Measurements from ENCODE around the gene TP53INP2.

TP53INP2 gene

DNA sequence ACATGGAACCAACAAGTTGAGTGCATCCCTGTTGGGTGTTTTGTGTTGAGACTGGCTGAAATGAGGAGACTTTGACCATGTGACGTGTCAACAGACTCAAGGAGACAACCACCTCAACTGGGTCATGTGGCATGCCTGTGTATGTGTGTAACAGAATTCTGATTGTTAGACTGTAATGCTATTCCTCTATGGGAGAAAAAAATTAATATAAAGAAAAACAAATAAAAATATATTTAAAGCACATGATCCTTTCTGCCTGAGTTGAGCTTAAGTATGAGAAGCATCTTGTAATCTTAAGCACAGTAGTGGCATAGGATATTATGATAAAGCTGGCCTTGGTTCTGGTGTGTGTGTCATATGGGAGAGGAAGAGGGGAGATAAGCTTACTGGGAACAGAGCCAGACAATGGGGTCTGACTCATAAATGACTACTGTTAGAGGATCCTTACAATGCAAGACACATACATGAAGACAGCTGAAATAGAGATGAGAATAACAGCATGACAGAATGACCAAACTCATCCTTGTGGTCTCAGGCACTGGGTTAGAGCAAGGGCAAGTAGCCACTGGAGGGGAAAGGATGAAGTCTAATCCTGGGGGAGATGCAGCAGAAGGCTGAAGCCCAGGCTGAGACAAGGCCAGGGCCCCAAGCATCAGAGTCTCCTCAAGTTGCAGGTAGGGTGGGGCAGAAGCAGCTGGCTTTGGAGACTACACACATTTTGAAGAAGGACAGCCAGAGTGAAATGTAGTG is 9.2 kb downstream of the TP53INP2 start:
- peaks cover 5% of the 10 kb centered on the region; the same call in 1 of the 2 replicates for H3K4me1 ChIP-seq (ENCODE audit: control insufficient read depth, insufficient read depth, low read length)
- no peak overlapping the region for H3K4me3 ChIP-seq (ENCODE audit: low read depth, low read length)
- H3K36me3 ChIP-seq (ENCODE audit: control insufficient read depth in 2 of 2, insufficient read depth in 1 of 2, low read length in 2 of 2) = peaks cover 0 to 55% of the 10 kb centered on the region in 2 experiments
- POLR2A ChIA-PET = interaction anchor here (0.7 to 1.6 kb wide), 3 partner anchors 18 to 350 kb away, joined by 3 to 5 read pairs (median 3); partner anchors contain the start of genes ITCH and PIGU
- H3K9me3 ChIP-seq (ENCODE audit: control insufficient read depth, insufficient read depth, low read depth, low read length) = no peaks in the 10 kb centered on the region
- CTCF ChIA-PET = interaction anchor here (0.7 to 1.4 kb wide), 5 partner anchors 10 to 1442 kb away, joined by 3 to 6 read pairs (median 3); no protein-coding TSS in a partner anchor
- no peak overlapping the region for H3K27ac ChIP-seq (ENCODE audit: extremely low read depth, low read depth, low read length)
- TF ChIP-seq, protein P1, sequence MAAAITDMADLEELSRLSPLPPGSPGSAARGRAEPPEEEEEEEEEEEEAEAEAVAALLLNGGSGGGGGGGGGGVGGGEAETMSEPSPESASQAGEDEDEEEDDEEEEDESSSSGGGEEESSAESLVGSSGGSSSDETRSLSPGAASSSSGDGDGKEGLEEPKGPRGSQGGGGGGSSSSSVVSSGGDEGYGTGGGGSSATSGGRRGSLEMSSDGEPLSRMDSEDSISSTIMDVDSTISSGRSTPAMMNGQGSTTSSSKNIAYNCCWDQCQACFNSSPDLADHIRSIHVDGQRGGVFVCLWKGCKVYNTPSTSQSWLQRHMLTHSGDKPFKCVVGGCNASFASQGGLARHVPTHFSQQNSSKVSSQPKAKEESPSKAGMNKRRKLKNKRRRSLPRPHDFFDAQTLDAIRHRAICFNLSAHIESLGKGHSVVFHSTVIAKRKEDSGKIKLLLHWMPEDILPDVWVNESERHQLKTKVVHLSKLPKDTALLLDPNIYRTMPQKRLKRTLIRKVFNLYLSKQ (tag by site-specific recombination; IDR thresholded peaks at IDR 0.05; ENCODE audit: borderline replicate concordance) = no peak
- TF ChIP-seq ZNF423 (tag by site-specific recombination; IDR thresholded peaks at IDR 0.05) (no peak), ZNF707 (tag by site-specific recombination; IDR thresholded peaks at IDR 0.05) (no peak), KLF1 (tag by site-specific recombination; IDR thresholded peaks at IDR 0.05) (no peak), ZNF16 (tag by site-specific recombination; IDR thresholded peaks at IDR 0.05; ENCODE audit: low read depth) (no peak), ZNF558 (tag by site-specific recombination; IDR thresholded peaks at IDR 0.05) (0 out of 2 replicates have a peak, but pooled peaks have one; percentile 47), ZNF248 (tag by site-specific recombination; IDR thresholded peaks at IDR 0.05) (no peak), ZNF585B (tag by site-specific recombination; IDR thresholded peaks at IDR 0.05) (no peak), ZNF211 (tag by site-specific recombination; IDR thresholded peaks at IDR 0.05; ENCODE audit: low read depth) (no peak), MYNN (tag by site-specific recombination; IDR thresholded peaks at IDR 0.05; ENCODE audit: borderline replicate concordance) (no peak), HOXA7 (CRISPR knock-in tag; IDR thresholded peaks at IDR 0.05; ENCODE audit: borderline replicate concordance) (no peak), ZNF341 (tag by site-specific recombination; IDR thresholded peaks at IDR 0.05; ENCODE audit: low read depth) (no peak), ZNF571 (tag by site-specific recombination; IDR thresholded peaks at IDR 0.05) (no peak), ZBTB1 (tag by site-specific recombination; IDR thresholded peaks at IDR 0.05) (no peak), ZBTB7A (tag by site-specific recombination; IDR thresholded peaks at IDR 0.05; ENCODE audit: low read depth) (no peak), GFI1B (tag by site-specific recombination; IDR thresholded peaks at IDR 0.05) (no peak), ZNF664 (tag by site-specific recombination; IDR thresholded peaks at IDR 0.05) (no peak), ZNF366 (tag by site-specific recombination; conservative IDR thresholded peaks at IDR 0.05) (peak; percentile 97), ZNF302 (tag by site-specific recombination; IDR thresholded peaks at IDR 0.05; ENCODE audit: low read depth) (no peak), ZNF426 (tag by site-specific recombination; IDR thresholded peaks at IDR 0.05) (no peak), ZNF48 (tag by site-specific recombination; IDR thresholded peaks at IDR 0.05) (no peak), KLF8 (tag by site-specific recombination; IDR thresholded peaks at IDR 0.05) (0 out of 2 replicates have a peak, but pooled peaks have one; percentile 59), ZNF174 (tag by site-specific recombination; IDR thresholded peaks at IDR 0.05) (no peak)
- TF ChIP-seq, protein P2, sequence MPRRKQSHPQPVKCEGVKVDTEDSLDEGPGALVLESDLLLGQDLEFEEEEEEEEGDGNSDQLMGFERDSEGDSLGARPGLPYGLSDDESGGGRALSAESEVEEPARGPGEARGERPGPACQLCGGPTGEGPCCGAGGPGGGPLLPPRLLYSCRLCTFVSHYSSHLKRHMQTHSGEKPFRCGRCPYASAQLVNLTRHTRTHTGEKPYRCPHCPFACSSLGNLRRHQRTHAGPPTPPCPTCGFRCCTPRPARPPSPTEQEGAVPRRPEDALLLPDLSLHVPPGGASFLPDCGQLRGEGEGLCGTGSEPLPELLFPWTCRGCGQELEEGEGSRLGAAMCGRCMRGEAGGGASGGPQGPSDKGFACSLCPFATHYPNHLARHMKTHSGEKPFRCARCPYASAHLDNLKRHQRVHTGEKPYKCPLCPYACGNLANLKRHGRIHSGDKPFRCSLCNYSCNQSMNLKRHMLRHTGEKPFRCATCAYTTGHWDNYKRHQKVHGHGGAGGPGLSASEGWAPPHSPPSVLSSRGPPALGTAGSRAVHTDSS (tag by site-specific recombination; IDR thresholded peaks at IDR 0.05) = peak; percentile 56
- TF ChIP-seq, protein P3, sequence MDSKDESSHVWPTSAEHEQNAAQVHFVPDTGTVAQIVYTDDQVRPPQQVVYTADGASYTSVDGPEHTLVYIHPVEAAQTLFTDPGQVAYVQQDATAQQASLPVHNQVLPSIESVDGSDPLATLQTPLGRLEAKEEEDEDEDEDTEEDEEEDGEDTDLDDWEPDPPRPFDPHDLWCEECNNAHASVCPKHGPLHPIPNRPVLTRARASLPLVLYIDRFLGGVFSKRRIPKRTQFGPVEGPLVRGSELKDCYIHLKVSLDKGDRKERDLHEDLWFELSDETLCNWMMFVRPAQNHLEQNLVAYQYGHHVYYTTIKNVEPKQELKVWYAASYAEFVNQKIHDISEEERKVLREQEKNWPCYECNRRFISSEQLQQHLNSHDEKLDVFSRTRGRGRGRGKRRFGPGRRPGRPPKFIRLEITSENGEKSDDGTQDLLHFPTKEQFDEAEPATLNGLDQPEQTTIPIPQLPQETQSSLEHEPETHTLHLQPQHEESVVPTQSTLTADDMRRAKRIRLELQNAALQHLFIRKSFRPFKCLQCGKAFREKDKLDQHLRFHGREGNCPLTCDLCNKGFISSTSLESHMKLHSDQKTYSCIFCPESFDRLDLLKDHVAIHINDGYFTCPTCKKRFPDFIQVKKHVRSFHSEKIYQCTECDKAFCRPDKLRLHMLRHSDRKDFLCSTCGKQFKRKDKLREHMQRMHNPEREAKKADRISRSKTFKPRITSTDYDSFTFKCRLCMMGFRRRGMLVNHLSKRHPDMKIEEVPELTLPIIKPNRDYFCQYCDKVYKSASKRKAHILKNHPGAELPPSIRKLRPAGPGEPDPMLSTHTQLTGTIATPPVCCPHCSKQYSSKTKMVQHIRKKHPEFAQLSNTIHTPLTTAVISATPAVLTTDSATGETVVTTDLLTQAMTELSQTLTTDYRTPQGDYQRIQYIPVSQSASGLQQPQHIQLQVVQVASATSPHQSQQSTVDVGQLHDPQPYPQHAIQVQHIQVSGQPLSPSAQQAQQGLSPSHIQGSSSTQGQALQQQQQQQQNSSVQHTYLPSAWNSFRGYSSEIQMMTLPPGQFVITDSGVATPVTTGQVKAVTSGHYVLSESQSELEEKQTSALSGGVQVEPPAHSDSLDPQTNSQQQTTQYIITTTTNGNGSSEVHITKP (tag by site-specific recombination; IDR thresholded peaks at IDR 0.05) = peak; percentile 40; the same call in 1 of the 2 replicates
- TF ChIP-seq, protein P4, sequence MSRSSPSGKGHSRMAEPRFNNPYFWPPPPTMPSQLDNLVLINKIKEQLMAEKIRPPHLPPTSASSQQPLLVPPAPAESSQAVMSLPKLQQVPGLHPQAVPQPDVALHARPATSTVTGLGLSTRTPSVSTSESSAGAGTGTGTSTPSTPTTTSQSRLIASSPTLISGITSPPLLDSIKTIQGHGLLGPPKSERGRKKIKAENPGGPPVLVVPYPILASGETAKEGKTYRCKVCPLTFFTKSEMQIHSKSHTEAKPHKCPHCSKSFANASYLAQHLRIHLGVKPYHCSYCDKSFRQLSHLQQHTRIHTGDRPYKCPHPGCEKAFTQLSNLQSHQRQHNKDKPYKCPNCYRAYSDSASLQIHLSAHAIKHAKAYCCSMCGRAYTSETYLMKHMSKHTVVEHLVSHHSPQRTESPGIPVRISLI (tag by site-specific recombination; IDR thresholded peaks at IDR 0.05) = no peak
- TF ChIP-seq, protein P5, sequence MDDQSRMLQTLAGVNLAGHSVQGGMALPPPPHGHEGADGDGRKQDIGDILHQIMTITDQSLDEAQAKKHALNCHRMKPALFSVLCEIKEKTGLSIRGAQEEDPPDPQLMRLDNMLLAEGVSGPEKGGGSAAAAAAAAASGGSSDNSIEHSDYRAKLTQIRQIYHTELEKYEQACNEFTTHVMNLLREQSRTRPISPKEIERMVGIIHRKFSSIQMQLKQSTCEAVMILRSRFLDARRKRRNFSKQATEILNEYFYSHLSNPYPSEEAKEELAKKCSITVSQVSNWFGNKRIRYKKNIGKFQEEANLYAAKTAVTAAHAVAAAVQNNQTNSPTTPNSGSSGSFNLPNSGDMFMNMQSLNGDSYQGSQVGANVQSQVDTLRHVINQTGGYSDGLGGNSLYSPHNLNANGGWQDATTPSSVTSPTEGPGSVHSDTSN (CRISPR knock-in tag; IDR thresholded peaks at IDR 0.05) = no peak

Measured in HEK293 (cell line).